CD4-positive, alpha-beta T cell treated with Interleukin-15 for 1 hour (primary cell): ENCODE data around the gene CSNK1G3.
"Not testable (repeated sequence)": the region's sequence is repeated elsewhere in the genome, so short reads cannot be mapped to it uniquely, and the experiment has no call there.

Source experiments
- DNase-seq: peaks from one replicate; pipeline ENCODE4 v3.0.0-alpha.2; 2020

CSNK1G3 gene

GRCh38 chr5:123561230-123561629 lies 49.3 kb downstream of the CSNK1G3 start:
- DNase-seq, result no peak

DNA sequence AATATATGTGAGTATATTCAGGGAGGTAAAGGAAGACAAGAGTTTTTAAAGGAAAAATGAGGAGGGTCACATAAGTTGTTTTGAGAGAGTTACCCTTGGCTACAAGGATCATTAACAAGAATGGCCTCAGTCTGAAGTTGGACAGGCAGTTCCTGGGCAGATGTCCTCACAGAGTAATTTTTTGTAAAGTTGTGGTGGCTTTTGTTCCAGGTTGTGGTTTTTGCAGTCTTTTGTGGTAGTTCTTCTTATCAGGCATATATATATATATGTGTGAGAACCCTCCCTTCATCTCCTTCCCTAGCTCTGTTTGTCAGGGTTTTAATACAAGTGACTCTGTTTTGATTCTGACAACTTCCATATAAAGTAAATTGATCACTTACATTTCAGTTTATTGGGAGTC lies 60.0 kb downstream of the CSNK1G3 start:
- DNase-seq, result no peak

- no peak for DNase-seq
Measured at GRCh38 chr5:123578390-123578789, 66.4 kb downstream of the CSNK1G3 start.

DNA sequence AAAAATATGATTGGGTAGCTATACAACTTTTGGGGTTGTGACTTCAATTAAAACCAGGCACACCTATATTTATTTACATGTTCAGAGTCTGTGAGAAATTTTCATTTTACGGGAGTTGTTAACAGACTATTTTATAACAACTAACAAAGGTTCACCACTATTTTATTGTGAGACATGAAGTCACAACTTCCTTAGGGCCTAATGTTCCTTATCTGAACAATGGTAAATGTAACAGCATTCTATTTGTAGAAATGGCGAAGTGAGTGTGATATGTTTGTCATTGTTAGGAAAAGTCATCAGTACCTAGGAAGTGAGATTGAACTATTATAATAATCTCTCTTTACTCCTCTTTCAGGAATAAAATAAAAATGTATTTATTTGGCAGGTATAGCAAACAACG lies 67.4 kb downstream of the CSNK1G3 start:
- DNase-seq, result no peak

DNA sequence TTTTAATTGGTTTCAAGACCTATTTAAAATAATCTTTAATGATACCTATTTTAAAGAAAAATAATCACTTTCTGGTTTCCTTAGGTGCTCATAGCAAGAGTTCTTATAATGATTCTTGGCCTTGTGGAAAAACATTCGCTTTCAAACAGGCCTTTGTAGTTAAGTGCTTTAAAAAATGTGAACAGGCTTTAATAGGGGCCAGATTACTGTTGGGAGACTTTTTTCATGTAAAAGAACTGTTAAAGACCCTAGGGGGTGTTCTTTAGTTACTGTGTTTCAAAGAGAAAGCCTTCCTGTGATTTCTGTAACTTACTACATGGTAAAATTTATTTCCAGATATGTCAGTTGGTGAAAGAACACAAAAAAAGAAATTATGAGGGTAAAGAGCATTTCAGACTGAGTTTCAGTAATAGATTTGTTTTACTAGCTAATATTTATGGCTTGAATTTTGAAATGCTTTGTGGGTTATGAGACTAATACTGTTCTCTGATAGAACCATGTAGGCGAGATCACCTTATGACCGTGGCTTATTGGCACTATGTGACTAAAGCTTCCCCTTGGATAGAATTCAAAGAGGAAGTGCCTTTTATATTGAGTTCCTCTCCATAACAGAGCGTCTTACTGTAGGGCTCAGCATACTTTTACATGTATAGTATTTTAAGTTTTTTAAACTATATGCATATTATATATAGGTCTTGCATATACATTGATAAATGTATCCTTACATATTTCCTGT lies 70.7 kb downstream of the CSNK1G3 start:
- no peak for DNase-seq

- no peak for DNase-seq
Measured at GRCh38 chr5:123585871-123586270, 73.9 kb downstream of the CSNK1G3 start.

- DNase-seq, result no peak
Measured at GRCh38 chr5:123594434-123594833, 82.5 kb downstream of the CSNK1G3 start.

DNA sequence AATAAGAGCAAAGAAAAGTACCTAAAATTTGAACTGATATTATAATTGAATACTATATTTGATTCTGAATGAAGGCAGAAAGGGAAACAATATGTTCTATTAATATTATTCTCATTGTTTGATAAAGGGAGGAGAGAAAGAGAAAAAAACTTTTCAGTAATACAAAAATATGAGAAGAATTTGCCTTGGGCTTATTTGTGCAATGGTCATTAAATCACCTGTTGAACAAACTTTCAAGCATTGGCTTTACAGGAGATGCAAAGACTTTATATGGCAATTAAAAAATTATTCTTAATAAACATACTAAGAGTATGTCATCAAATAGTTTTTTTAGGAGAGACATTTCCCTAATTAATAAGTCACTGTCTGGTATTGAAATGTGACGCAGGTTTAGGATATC lies 85.0 kb downstream of the CSNK1G3 start:
- DNase-seq, result no peak

DNA sequence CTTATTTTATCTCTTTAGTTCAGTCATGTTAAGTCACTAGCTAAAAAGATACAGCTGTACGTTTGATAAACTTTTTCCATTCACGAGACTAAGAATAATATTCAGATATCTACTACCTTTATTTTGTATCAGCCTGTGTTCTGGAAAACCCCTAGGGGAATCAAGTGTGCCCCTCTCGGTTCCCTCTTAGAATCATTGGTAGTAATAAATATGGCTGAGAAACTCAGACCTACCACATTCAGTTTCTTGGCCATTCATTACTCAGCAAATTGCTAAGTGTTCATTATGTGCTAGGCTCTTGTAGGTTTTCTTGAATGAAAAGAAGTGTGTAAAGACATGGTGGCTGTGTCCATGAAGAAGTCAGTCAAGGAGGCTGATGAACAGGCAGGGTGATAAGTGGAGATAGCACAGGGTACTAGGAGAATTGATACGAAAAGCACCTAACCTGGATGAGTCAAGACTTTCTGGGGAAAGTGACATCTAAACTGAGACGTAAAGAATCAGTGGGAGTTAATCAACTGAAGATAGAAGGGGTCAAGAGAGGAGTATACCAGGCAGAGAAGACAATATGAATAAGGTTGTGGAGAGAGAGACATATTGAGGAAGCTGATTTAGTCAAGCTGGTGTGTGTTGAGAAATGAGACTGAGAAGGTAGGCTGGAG lies 86.2 kb downstream of the CSNK1G3 start:
- no peak for DNase-seq

DNA sequence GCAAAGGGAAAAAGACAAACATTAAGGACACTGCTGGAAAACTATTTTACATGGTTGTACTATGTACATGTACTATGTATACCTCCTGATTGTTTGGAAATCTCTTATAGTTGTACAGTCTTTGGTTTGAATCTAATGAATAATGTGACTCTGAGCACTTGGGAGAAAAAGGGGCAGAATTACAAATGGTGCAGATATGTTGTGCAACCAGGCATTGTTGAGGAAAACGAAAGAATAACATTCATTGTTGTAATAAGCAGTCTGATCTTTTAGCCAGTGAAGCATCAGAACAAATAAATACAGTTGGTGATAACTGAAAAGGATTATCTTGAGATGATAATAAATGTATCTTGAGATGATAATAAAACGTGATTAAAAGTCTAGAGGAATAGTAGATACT lies 87.2 kb downstream of the CSNK1G3 start:
- DNase-seq, result no peak

- no peak for DNase-seq
Measured at GRCh38 chr5:123601610-123602009, 89.6 kb downstream of the CSNK1G3 start.

DNA sequence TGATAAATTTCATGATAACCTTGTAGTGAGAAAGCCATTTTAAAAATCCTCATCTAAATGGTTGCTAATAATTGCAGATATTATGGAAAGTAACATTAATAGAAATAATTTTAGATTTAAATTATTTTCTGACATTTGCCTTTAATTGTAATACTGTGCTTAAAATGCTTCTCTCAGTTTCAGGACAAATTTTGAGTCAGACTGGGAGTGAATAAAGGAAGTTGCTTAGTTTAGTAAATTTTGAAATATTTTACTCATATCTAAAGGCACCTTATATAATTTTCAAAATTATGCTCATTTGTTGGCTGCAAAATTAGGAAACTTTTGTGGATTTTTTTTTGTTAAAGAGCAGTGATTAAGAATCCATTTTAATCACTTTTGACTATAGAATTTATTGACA lies 93.8 kb downstream of the CSNK1G3 start:
- DNase-seq, result no peak

- DNase-seq, result no peak
Measured at GRCh38 chr5:123610209-123610608, 98.2 kb downstream of the CSNK1G3 start.

GRCh38 chr5:123610665-123611405 lies 98.9 kb downstream of the CSNK1G3 start:
- DNase-seq, result no peak

DNA sequence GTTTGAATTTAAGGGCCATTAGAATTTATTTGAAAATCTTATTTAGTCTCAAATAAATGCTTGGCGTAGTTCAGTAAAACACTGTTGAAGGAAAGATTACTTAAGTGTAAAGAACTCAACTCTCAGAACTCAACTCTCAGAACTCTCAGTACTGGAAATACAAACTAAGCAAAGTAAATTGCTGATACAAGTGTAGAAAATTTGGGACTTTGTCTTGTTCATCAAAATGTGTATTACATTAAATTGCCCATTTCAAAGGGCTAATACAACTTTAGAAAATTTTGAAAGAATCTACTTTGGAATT lies 99.4 kb downstream of the CSNK1G3 start:
- no peak for DNase-seq

- no peak for DNase-seq
Measured at GRCh38 chr5:123617561-123617960, 105.6 kb downstream of the CSNK1G3 start.

- DNase-seq, result no peak
Measured at GRCh38 chr5:123626051-123626450, 114.1 kb downstream of the CSNK1G3 start.

DNA sequence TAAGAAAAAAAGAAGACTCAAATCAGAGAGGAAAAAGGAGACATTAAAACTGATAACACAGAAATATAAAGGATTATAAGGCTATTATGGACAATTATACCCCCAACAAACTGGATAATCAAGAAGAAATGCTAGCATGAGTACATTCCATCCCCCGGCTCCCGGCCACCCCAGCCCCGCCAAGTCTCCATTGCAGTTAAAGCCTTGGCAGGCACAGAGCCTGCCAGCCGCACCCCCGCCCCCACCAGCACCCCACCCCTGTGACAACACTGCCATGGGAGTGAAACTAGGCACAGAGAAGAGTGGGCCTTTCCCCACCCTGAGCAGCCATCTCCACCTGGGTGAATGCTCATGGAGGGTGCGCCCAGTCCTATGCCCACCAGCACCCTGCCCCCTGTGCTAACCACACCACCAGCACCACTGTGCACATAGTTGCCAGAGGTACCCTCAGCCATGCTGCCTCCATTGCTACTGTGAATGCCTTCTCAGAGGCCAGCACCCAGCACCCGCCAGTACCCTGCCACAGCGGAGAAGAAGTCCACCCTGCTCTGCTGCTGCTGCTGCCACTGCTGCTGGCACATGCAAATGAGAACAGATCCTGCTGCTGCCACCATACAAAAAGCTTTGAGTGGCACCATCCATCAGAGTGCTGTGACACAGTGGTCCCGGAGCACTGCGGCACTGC lies 117.0 kb downstream of the CSNK1G3 start:
- DNase-seq, result no peak

DNA sequence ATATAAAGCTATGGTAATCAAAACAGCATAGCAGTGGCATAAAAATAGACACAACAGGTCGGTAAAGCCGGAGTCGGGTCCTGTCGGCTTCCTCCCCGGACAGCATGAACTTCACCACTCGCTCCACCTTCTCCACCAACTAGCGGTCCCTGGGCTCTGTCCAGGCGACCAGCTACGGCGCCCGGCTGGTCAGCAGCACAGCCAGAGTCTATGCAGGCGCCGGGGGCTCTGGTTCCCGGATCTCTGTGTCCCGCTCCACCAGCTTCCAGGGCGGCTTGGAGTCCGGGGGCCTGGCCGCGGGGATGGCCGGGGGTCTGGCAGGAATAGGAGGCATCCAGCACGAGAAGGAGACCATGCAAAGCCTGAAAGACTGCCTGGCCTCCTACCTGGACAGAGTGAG lies 124.0 kb downstream of the CSNK1G3 start:
- DNase-seq, result no peak

DNA sequence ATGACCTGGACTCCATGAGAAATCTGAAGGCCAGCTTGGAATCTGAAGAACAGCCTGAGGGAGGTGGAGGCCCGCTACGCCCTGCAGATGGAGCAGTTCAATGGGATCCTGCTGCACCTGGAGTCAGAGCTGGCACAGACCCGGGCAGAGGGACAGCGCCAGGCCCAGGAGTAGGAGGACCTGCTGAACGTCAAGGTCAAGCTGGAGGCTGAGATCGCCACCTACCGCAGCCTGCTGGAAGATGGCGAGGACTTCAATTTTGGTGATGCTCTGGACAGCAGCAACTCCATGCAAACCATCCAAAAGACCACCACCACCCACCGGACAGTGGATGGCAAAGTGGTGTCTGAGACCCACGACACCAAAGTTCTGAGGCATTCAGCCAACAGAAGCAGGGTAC lies 125.1 kb downstream of the CSNK1G3 start:
- DNase-seq, result not testable (repeated sequence)

- no peak for DNase-seq
Measured at GRCh38 chr5:123639244-123639643, 127.3 kb downstream of the CSNK1G3 start.

GRCh38 chr5:123645024-123645603 lies 133.1 kb downstream of the CSNK1G3 start:
- no peak for DNase-seq

- DNase-seq, result no peak
Measured at GRCh38 chr5:123647066-123647465, 135.1 kb downstream of the CSNK1G3 start.
